Measurements from ENCODE around the gene CSTF1.
A peak's percentile ranks its signal among the peaks of the same experiment; 100 is the strongest.
"Not testable (repeated sequence)": the region's sequence is repeated elsewhere in the genome, so short reads cannot be mapped to it uniquely, and the experiment has no call there.

Gene CSTF1

DNA sequence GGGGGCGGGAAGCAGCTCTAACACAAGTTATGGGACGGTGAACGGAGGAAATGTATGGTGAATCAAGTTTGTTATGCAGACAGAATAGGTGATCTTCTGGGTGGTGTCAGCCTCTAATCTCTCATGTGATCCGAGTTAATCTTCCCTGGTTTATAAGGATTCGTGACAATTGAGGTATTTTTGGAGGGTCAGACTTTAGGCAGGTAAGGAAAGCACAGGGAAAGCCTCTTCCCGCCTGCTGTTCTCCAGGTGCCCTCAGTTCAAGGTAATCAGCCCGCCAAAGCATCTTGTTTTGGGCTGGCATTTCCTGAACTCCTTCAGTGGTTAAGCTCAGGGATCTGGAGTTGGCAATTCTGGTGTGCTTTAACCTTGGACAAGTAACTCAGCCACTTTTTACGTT lies 1.2 kb downstream of the CSTF1 start:
- no peak for DNase-seq (ENCODE audit: low read depth, low spot score)
- peak overlapping the region; percentile 87 for H3K4me3 ChIP-seq (ENCODE audit: low read length)

DNA sequence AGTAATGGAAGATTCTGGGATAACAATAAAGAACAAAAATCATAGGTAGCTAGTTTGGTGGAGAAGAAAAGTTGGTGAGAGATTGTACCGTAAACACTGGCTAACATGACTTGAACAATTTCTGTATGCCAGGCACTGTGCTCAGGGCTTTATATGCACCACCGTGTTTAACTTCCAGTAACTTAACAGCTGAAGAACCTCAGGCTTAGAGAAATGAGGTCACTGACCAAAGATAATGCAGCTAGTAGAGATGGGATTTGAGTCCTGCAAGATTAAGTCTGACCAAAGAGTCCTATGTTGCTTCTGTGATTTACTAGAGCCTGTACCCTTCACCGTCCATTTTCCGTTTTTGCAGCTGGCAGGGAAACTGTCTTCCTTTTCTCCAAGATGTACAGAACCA lies 2.7 kb downstream of the CSTF1 start:
- H3K4me3 ChIP-seq (ENCODE audit: low read length) = no peak overlapping the region
- DNase-seq (ENCODE audit: low read depth, low spot score) = no peak

DNA sequence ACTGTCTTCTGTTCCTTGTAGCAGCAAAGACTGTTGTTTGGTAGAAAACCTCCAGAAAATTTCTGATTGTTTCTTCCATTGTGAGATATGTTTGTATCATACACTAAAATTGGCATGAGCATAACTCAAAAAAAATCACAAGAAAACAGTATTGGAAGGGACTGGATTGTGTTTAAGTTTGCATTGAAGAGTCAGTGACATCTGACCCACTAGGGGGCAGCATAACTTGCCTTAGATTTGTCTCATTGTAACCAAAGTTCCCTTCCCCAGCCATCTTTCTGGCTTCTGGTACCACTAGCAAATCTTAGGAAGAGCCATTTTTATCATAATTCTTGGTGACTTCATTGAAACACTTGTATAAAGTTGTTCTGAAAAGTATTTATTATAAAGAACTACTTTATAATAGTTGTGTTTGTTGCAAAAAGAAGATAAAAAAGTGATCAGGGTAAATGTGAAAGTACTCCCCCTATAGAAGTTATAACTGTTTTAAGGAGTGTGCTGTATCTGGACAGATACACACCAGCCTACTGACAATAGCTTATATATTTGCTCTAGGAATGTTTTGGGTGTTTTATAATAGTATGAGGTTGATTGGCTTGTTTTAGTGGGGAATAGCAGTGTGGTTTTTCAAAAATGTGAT lies 7.7 kb downstream of the CSTF1 start:
- DNase-seq (ENCODE audit: low read depth, low spot score) = peak; percentile 72
- H3K4me3 ChIP-seq (ENCODE audit: low read length) = no peak overlapping the region

DNA sequence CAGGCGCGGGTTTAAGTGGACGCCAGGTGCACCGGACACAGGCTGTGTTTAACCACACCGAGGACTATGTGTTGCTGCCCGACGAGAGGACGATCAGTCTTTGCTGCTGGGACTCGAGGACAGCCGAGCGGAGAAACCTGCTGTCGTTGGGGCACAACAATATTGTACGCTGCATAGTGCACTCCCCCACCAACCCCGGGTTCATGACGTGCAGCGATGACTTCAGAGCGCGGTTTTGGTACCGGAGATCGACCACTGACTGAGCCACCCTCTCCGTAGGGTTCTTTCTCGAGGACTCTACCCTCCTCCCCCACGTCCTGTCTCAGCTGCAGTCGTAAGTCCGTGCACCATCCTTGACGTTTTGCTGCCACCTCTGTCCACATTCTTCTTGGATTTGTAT lies 11.0 kb downstream of the CSTF1 start:
- H3K4me3 ChIP-seq (ENCODE audit: low read length) = no peak overlapping the region
- no peak for DNase-seq (ENCODE audit: low read depth, low spot score)

DNA sequence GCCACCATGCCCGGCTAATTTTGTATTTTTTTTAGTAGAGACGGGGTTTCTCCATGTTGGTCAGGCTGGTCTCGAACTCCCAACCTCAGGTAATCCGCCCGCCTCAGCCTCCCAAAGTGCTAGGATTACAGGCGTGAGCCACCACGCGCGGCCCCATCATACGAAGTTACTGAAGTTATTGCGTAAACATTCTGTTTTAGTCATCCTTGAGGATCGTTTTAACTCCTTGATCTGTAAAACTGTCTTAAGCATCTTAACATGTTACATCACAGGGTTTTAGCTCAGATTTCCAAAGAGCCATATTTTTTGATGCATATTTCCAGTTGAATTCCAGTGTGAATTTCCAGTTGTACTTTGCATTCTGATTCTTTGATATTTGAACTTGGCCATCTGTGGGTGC lies 12.9 kb downstream of the CSTF1 start:
- H3K4me3 ChIP-seq (ENCODE audit: low read length); DNase-seq (ENCODE audit: low read depth, low spot score): not testable (repeated sequence)

DNA sequence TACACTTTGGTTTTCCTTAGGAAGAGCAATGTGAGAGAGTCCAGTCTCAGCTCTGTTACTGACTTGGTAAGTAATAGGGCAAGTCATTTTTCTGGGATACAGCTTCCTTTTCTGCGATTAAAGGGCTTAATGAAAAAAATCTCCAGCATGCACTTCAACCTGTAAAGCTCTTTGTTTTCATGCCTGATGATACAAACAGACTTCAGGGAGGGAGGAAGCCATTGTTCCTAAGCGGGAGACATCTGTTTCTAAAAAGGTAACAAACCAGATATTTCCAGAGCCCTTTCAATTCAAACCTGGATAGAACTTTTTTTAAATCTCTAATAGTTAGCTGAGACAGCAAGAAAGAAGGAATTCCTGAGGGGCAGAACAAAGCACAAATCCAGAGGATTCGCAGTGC lies 14.5 kb downstream of the CSTF1 start:
- no peak for DNase-seq (ENCODE audit: low read depth, low spot score)
- no peak overlapping the region for H3K4me3 ChIP-seq (ENCODE audit: low read length)

DNA sequence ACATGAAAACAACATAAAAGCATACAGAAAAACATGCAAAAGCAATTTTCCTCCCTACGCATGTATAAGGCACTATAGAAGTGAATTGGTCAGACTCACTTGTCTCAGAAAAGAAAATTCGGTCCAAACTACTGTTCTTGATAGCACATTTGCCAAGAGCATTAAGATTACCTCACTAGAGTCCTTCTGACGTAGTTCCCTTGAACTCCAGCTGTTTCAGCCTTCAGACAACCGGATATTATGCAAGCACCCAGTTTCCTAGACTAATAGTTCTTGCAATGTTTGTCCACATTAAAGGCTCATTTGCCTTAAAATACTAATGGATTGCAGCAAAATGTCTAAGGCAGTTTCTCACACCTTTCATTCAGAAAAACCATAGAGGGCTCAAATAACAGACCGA lies 17.1 kb downstream of the CSTF1 start:
- no peak overlapping the region for H3K4me3 ChIP-seq (ENCODE audit: low read length)
- DNase-seq (ENCODE audit: low read depth, low spot score) = no peak

DNA sequence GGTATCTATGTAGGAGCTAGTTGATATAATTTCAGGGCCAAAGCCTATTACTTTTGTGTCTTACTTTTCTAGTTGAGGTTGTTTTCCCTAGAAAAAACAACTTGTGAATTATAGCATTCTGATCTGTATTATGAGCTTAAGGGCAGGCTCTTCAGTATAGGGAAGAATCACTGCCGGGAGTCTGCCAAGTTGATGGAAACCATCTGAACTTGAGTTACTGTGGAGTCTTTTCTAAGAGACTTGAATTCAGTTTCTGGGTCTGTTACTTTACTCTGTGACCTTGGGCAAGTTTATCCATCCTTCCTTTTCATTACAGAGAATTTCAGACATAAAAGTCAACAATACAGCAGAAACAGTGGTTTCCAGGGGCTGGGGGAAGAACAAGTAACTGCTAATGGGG lies 17.5 kb downstream of the CSTF1 start:
- H3K4me3 ChIP-seq (ENCODE audit: low read length) = no peak overlapping the region

DNA sequence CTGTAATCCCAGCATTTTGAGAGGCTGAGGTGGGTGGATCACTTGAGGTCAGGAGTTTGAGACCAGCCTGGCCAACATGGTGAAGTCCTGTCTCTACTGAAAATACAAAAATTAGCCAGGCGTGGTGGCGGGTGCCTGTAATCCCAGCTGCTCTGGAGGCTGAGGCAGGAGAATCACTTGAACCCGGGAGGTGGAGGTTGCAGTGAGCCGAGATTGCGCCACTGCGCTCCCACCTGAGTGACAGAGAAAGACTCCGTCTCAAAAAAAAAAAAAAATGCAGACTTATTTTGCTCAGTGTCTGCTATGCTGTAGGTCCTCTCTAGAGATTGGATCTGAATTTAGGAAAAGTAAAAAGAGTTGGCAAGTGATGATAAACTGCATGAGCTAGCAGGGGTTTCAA lies 18.8 kb downstream of the CSTF1 start:
- peak overlapping the region; percentile 26 for H3K4me3 ChIP-seq (ENCODE audit: low read length)
- DNase-seq (ENCODE audit: low read depth, low spot score) = not testable (repeated sequence)

More for the DNA sequence above, 17.5 kb downstream of the CSTF1 start:
- DNase-seq (ENCODE audit: low read depth, low spot score) = no peak

DNA sequence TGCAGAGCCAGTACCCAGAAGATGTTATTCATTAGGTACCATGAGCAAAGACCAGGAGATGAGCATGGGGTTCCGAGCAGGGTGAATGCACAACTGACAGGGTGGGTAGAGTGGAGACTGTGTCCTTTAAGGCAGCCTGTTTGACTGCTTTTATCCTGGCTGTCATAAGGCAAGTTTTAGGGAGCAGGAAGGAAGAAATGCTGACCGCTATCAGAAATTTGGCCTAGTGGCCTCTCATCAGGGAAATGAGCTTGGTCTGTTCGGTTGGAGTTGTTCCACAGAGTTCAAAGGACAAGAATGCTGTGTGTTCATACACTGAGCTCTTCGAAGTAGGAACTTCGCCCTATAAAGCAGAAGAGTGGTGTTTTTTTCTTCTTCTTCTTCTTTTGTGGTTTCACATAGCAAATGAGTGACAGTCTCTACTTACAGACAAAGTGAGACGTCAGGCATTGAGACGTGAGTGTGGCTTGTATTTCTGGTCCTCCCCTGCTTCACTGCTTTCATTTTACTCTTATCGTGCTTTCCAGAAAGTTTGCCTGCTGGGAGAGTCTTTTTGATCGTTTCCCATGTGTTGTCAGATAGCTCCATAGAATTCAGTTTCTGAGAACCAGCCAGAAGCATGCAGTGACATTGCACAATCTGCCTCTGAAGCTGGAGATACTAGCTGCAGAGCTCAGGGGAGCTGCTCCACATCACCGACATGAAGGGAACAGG lies 19.5 kb downstream of the CSTF1 start, which contains the start of gene CASS4:
TSS of gene CASS4 (plus strand) at position 502 of the 714 bp plus-strand sequence. CDS start at position 701, 199 bp downstream.
- H3K4me3 ChIP-seq (ENCODE audit: low read length) = peak within 1 kb of the TSS; percentile 26
- DNase-seq (ENCODE audit: low read depth, low spot score) = peak; percentile 84

DNA sequence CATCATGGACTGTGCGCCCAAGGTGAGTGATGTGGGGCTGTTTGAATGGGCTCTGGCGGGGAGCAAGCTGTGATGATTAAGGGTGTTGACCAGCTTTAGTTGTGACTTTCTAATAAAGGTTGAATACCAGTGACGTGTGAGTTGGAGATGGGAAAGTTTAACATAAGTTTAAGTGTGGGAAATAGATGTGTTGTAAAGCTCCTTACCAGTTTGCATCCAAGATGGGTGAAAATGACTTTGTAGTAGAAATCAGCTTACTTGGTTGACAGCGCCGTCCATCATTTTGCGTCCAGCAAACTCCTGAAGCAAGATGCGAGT lies 20.0 kb downstream of the CSTF1 start:
- H3K4me3 ChIP-seq (ENCODE audit: low read length) = peak overlapping the region; percentile 26
- no peak for DNase-seq (ENCODE audit: low read depth, low spot score)

DNA sequence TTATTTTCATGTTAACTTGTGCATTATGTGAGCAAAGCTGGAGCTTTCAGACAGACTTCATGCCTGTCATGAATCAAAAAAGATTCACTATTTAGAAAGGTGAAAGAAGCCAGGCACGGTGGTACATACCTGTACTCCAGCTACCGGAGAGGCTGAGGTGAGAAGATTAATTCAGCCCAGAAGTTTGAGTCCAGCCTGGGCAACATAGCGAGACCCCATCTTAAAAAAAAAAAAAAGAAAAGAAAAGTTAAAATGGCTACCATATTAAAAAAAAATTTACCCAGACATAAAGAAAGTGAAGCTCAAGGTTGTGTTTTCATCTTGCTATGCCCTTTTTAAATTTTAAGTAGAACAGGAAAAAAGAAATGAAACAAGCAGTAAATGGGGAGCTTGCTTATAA lies 20.5 kb downstream of the CSTF1 start:
- H3K4me3 ChIP-seq (ENCODE audit: low read length) = no peak overlapping the region
- DNase-seq (ENCODE audit: low read depth, low spot score) = no peak

DNA sequence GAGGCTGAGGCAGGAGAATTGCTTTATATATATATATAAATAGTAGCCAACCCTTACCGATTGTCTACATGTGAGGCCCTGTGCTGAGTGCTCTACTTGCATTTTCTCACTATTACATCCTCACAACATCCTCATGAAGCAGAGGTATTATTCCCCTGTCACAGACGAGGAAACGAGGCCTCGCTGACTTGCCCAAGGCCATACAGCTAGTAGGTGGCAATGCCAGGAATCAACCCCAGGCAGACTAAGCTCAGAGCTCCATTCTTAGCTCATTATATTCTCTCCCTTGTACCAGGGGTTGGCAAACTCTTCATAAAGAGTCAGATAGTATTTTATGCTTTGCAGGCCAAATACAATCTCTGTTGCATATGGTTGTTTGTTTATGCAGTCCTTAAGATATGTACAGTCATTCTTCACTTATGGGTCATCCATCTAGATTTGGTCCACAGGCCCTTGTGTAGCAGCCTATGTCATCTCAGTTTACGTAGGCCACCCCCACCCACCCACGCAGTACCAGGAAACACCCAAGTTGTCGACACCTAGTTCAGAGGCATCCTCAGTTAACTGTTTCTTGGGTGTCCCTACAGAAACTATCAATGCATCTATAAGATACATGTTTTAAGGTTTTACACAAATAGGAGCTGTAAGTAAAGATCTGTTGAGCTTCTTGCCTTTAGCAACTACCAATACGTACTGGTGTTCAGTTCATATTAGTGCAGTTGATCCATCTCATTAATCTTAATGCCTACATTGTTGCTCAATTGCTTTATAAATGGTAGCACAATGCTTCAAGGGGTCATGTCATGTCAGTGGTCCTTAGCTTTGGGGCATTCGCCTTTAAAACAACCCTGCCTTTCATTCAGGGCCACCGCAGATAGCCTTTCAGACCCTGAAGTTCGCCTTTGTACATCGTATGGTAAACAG lies 22.7 kb downstream of the CSTF1 start:
- DNase-seq (ENCODE audit: low read depth, low spot score) = no peak
- H3K4me3 ChIP-seq (ENCODE audit: low read length) = no peak overlapping the region

DNA sequence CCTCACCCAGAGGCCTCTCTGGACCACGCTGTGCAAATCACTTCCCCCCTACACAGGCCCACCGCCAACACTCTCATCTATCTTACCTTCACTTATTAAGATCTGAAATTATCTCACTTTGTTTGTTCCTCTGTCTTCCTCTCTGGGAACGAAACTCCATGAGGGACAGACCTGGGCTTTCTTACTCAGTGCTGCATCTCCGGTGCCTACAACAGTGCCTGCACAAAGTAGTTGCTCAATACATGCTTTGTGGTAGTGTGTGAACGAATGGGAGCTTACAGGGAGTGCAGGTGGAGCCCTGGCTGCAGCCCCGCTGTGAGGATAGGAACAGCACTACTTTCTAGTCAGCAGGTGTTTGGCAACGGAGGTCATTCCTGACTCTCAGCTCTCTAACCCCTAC lies 25.0 kb downstream of the CSTF1 start:
- no peak overlapping the region for H3K4me3 ChIP-seq (ENCODE audit: low read length)
- DNase-seq (ENCODE audit: low read depth, low spot score) = no peak

DNA sequence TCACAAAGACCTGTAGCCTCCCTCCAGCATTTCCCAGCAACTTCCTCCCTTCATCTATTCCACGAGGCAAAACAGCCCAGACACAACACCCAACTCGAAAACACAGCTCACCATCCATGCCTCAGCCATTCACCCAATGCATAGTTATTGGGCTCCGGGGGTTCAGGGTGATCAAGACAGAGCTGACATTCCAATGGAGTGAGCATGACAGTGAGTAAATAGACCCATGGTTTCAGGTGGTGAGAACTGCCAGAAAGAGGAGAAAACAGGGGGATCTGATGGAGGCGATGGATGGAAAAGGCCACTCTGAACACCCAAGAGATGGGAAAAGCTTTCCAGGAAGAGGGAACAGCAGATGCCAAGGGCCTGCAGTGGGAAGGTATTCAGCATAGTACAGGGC lies 25.5 kb downstream of the CSTF1 start:
- DNase-seq (ENCODE audit: low read depth, low spot score) = no peak
- H3K4me3 ChIP-seq (ENCODE audit: low read length) = no peak overlapping the region

DNA sequence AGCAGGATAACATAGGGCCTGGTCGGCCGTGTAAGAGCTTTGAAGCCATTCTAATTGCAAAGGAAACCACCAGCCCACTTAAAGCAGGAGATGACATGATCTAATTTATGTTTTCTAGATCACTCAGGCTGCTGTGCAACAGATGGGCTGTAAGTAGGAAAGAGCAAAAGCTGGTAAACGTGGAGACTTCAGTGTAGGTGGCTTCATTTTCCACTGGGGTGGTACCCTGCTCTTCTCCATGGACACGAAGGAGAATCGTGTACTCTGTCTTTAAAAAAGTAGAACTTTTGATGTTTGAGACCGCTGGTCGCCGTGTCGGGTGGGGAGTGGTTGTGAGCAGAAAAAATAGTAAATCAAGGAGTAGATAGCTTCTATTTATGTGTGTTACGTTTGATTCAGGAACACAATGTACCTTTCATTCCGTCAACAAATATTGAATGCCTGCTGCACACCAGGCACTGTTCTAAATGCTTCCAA lies 26.0 kb downstream of the CSTF1 start:
- no peak overlapping the region for H3K4me3 ChIP-seq (ENCODE audit: low read length)
- peak; percentile 36 for DNase-seq (ENCODE audit: low read depth, low spot score)

DNA sequence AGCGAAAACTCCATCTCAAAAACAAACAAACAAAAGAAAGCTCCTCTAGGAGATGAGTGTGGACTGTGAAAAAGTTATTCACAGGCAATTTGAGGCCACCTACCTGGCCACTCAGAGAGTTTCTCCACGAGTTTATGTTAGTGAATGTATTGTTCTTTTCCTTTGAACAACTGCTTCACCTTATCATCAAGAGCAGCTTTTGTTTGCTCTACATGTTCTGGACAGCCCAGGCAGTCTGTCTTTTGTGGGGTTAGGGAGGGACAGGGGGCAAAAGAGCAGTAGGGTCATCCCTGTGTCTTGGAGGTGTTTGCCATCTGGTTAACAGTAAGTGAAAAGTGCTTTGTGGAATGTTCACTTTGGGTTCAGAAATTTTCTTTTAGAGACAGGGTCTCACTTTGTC lies 27.6 kb downstream of the CSTF1 start:
- no peak for DNase-seq (ENCODE audit: low read depth, low spot score)
- no peak overlapping the region for H3K4me3 ChIP-seq (ENCODE audit: low read length)

DNA sequence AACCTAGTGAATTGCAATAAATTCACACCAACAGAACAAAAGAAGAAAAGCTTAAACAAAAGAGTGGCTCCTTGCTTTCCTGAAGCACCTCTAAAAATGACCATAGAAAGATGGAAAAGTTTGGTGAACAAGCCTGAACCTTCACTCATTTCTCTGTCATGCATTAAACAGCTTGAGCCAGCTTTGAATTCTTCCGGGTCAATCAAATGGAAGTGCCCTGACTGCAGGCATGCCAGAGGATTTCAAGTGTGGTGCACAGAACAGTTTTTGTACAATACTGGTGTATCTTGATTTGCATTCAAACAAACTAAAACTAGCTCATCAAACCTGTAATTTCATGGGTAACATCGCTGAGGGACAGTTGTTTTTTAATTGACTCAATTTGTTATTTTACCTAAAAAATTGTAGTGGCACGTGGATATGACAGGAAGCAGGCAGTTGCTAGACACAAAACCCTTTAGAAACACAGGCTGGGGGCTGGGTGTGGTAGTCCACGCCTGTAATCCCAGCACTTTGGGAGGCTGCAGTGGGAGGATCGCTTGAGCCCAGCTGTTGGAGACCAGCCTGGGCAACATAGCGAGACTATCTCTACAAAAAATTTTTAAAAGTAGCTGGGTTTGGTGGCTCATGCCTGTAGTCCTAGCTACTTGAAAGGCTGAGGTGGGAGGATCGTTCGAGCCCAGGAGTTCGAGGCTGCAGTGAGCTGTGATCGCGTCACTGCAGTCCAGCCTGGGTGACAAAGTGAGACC lies 28.7 kb downstream of the CSTF1 start:
- DNase-seq (ENCODE audit: low read depth, low spot score) = no peak

DNA sequence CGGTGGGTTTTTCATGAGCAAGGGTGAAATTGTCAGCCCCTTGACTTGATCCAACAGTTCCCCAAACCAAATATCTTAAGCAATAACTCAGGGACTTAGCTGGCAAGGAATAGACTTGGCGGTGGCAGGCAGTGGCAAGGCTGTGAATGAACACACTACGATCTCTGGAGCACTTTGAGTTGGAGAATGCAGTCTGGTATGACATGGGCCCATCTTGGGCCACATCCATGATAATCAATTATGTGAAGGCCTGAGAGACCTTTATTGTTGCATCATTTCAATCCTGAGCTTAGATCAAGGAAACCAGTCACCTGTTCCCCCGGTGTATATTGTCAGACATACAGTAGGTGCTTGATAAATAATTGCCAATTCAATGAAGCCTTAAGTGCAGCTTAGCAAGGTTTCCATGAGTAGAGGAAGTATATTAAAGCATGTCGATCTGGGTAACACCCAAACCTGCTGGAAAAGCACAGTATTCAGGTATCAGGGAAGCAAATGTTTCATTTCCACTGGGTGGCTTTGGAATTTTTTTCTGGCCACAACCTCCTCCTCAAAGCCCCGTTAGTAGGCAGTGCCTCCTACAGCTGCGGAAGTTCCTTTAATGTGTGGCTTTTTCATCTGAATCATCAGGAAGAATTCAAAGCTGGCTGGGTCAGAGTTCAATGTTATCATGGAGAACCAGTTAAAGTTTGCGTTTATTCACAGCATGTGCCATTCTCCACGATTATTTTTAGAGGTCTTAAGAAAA lies 29.8 kb downstream of the CSTF1 start:
- H3K4me3 ChIP-seq (ENCODE audit: low read length) = no peak overlapping the region
- no peak for DNase-seq (ENCODE audit: low read depth, low spot score)

More for the DNA sequence above, 28.7 kb downstream of the CSTF1 start:
- H3K4me3 ChIP-seq (ENCODE audit: low read length) = no peak overlapping the region
